ENCODE results near the gene GUCY2D. TPM values are rescaled to one million over a fixed set of nuclear protein-coding genes. Genes with fewer than 3 reads are reported as not detected.

GUCY2D gene
- total and polyA plus RNA-seq, 12 donors = not detected

- peak in 1 of 7 donors; percentile 31 for DNase-seq
- peaks cover 14% of the 10 kb centered on the region for H3K27me3 ChIP-seq
- intact Hi-C loops (cut with DNase I) = loop anchor here (5.0 to 10.0 kb wide), 2 partner anchors 130 to 178 kb away; no protein-coding TSS in a partner anchor
- no peak overlapping the region for H3K27ac ChIP-seq
- TF ChIP-seq POLR2A (IDR thresholded peaks at IDR 0.05) = no peak
- no peak for TF ChIP-seq CTCF (IDR thresholded peaks at IDR 0.05)
- H3K4me3 ChIP-seq = no peak overlapping the region
- 69 to 83% (median 77%) methylated on average over 2 of the region's 2 CpGs for WGBS, 4 donors
- H3K9me3 ChIP-seq (replicated peaks in 1 of 3) = no peaks in the 10 kb centered on the region
- no peaks in the 10 kb centered on the region for H3K36me3 ChIP-seq (replicated peaks in 1 of 2)
- peaks cover 0 to 6% of the 10 kb centered on the region in 2 donors for H3K4me1 ChIP-seq (replicated peaks in 1 of 2)
Observed at GRCh38 chr17:7992516-7992915, 9.9 kb upstream of the GUCY2D start.

- Histone ChIP-seq H3K4me1 (replicated peaks in 1 of 2) (peaks cover 0 to 6% of the 10 kb centered on the region in 2 donors), H3K9me3 (replicated peaks in 1 of 3) (no peaks in the 10 kb centered on the region), H3K36me3 (replicated peaks in 1 of 2) (no peaks in the 10 kb centered on the region), H3K27ac (no peak overlapping the region), H3K27me3 (peaks cover 14% of the 10 kb centered on the region), H3K4me3 (no peak overlapping the region)
- intact Hi-C loops (cut with DNase I) = loop anchor here (5.0 to 10.0 kb wide), 2 partner anchors 131 to 178 kb away; no protein-coding TSS in a partner anchor
- peak in 1 of 7 donors; percentile 42 for DNase-seq
- TF ChIP-seq CTCF (IDR thresholded peaks at IDR 0.05) (no peak), POLR2A (IDR thresholded peaks at IDR 0.05) (no peak)
- 45 to 69% (median 59%) methylated on average over 3 of the region's 3 CpGs for WGBS, 4 donors
Observed at GRCh38 chr17:7992924-7993323, 9.5 kb upstream of the GUCY2D start.

GRCh38 chr17:7993972-7994589 lies 8.3 kb upstream of the GUCY2D start:
- 84 to 90% (median 86%) methylated on average over 27 of the region's 27 CpGs for WGBS, 4 donors
- peaks cover 22% of the 10 kb centered on the region for H3K27me3 ChIP-seq
- intact Hi-C loops (cut with DNase I) = loop anchor here (5.0 to 10.0 kb wide), 2 partner anchors 132 to 179 kb away; no protein-coding TSS in a partner anchor
- no peaks in the 10 kb centered on the region for H3K36me3 ChIP-seq (replicated peaks in 1 of 2)
- no peak for DNase-seq
- no peaks in the 10 kb centered on the region for H3K9me3 ChIP-seq (replicated peaks in 1 of 3)
- TF ChIP-seq POLR2A (IDR thresholded peaks at IDR 0.05) (no peak), CTCF (IDR thresholded peaks at IDR 0.05) (no peak)
- H3K4me1 ChIP-seq (replicated peaks in 1 of 2) = peaks cover 0 to 6% of the 10 kb centered on the region in 2 donors
- no peak overlapping the region for H3K4me3 ChIP-seq
- H3K27ac ChIP-seq = no peak overlapping the region

GRCh38 chr17:7995724-7996123 lies 6.7 kb upstream of the GUCY2D start:
- Histone ChIP-seq H3K27ac (no peak overlapping the region), H3K4me1 (replicated peaks in 1 of 2) (no peaks in the 10 kb centered on the region), H3K9me3 (replicated peaks in 1 of 3) (no peaks in the 10 kb centered on the region), H3K27me3 (peaks cover 24% of the 10 kb centered on the region), H3K36me3 (replicated peaks in 1 of 2) (no peaks in the 10 kb centered on the region), H3K4me3 (no peak overlapping the region)
- TF ChIP-seq POLR2A (IDR thresholded peaks at IDR 0.05) = no peak
- DNase-seq = no peak
- 91 to 98% (median 94%) methylated on average over 2 of the region's 2 CpGs for WGBS, 4 donors
- intact Hi-C loops (cut with DNase I) = loop anchor here in 1 of 2 donors (10.0 kb wide), 1 partner anchor 181 kb away; no protein-coding TSS in a partner anchor
